Ovary (tissue), 3 donors: ENCODE results near the gene CYP27C1.

ENCODE experiments used
- EP300 ChIP-seq: sonication (generic); formaldehyde crosslinking; IDR thresholded peaks from one replicate; pipeline ENCODE4 v1.6.1; 2017; ENCODE audit warnings: antibody characterized with exemption
- POLR2A ChIP-seq: fragments of 450-650 bp; IDR thresholded peaks from one replicate; pipeline ENCODE4 v1.6.1; 2017; ENCODE audit warnings: antibody characterized with exemption, mild to moderate bottlenecking, moderate library complexity
- TF ChIP-seq, protein P1 (sequence below), 3 donors: fragments of 450-650 bp in 2 of 3; fragments of 200-600 bp in 1 of 3; IDR thresholded peaks; one replicate each; pipeline versions ENCODE4 v1.5.1 to v1.8.0; 2016 to 2022; ENCODE audit warnings: antibody characterized with exemption in 3 of 3, mild to moderate bottlenecking in 1 of 3
- donor health status: DM: no; HTN: no; CAD: no.

GRCh38 chr2:127166231-127166860, 53.8 kb downstream of the CYP27C1 start:
- TF ChIP-seq, protein P1, sequence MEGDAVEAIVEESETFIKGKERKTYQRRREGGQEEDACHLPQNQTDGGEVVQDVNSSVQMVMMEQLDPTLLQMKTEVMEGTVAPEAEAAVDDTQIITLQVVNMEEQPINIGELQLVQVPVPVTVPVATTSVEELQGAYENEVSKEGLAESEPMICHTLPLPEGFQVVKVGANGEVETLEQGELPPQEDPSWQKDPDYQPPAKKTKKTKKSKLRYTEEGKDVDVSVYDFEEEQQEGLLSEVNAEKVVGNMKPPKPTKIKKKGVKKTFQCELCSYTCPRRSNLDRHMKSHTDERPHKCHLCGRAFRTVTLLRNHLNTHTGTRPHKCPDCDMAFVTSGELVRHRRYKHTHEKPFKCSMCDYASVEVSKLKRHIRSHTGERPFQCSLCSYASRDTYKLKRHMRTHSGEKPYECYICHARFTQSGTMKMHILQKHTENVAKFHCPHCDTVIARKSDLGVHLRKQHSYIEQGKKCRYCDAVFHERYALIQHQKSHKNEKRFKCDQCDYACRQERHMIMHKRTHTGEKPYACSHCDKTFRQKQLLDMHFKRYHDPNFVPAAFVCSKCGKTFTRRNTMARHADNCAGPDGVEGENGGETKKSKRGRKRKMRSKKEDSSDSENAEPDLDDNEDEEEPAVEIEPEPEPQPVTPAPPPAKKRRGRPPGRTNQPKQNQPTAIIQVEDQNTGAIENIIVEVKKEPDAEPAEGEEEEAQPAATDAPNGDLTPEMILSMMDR (IDR thresholded peaks at IDR 0.05) = no peak
- TF ChIP-seq POLR2A (no peak), EP300 (no peak)
